Putamen (tissue), 1 donor: ENCODE measurements around the gene SLC41A2.
"Not testable (repeated sequence)": the region's sequence is repeated elsewhere in the genome, so short reads cannot be mapped to it uniquely, and the experiment has no call there.

Source experiments
- DNase-seq: peaks from one replicate; pipeline ENCODE4 v3.0.0-alpha.2; 2016; ENCODE audit warnings: low spot score

SLC41A2 gene

DNA sequence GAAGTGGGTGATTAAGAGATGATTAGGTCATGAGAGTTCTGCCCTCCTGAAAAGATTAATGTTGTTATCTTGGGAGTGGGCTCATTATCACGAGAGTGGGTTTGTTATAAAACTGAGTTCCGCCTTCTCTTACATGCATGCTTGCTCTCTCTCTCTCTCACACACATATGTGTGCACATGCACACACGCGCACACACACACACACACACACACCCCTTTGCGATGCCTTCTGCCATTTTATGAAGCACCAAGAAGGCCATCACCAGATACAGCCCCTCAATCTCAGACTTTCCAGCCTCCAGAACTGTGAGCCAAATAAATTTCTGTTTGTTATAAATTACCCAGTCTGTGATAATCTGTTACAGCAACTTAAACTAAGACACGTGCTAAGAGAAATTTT lies 5.7 kb upstream of the SLC41A2 start:
- DNase-seq: no peak

DNA sequence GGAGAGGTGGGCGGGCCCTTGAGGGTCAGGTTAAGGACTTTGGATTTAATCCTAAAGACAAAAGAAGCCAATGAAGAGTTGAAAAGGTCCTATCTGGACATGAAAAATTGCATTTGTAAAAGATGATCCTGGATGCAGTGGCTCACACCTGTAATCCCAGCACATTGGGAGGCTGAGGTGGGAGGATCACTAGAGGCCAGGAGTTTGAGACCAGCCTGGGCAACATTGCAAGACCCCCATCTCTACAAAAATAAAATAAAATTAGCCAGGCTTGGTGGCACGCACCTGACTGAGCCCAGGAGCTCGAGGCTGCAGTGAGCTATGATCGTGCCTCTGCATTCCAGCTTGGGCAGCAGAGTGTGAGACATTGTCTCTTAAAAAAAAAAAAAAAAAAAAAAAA lies 2.4 kb upstream of the SLC41A2 start:
- DNase-seq: no peak

DNA sequence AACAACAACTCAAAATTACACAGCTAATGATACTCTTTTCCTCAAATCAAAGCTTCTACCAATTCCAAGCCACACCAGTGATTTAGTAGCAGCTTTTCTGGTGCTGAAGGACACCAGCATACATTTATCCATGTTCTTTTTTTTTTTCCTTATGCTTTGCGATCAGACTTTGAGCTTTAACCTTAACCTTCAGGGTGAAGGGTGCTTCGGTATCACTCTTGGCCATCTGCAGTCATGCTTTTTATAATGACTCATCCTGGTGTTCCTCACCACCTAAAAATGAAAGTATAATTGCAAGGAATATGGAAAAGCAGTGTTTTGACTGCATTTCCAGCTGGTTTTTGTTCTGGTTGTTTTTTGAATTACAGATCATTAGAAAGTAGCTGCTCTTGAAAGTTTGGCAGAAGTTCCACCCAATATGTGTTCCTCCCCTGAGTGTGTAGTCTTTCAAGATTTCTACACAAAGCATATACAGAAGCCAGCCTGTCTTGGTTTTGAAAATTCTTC lies 1.3 kb upstream of the SLC41A2 start:
- DNase-seq: no peak

DNA sequence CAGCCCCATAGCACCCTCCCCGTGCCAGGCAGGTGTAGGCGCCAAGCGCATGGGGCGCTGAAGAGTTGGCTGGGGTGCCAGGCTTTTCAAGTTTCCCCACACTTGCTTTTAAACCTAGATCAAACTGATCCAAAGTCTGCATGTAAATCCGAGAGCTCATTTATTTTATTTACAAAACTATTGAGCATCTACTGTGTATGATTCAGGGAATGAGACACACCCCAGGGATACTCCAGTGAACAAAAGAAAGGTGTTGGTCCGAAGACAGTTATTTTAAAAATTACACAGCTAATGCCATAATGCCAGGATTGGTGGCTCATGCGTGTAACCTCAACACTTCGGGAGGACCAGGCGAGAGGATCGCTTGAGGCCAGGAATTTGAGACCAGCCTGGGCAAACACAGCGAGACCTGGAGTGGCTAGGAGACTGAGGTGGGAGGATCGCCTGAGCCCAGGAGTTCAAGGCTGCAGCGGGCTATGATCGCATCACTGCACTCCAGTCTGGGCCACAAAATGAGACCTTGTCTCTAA lies 780 bp upstream of the SLC41A2 start:
- no peak for DNase-seq

DNA sequence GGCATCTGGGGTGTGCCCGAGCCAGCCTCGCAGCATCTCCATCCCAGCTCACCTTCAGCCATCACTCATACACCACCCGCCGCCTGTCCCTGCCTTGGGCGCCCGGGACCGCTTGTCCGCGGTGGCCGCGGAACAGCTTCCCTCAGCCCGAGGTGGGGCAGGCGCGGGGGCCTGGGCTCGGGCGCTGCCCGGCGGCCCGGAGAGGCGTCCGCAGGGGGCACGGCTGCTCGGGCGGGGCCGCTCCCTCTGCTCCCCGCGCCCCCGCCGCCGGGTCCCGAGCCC lies 430 bp downstream of the SLC41A2 start:
- DNase-seq: no peak

DNA sequence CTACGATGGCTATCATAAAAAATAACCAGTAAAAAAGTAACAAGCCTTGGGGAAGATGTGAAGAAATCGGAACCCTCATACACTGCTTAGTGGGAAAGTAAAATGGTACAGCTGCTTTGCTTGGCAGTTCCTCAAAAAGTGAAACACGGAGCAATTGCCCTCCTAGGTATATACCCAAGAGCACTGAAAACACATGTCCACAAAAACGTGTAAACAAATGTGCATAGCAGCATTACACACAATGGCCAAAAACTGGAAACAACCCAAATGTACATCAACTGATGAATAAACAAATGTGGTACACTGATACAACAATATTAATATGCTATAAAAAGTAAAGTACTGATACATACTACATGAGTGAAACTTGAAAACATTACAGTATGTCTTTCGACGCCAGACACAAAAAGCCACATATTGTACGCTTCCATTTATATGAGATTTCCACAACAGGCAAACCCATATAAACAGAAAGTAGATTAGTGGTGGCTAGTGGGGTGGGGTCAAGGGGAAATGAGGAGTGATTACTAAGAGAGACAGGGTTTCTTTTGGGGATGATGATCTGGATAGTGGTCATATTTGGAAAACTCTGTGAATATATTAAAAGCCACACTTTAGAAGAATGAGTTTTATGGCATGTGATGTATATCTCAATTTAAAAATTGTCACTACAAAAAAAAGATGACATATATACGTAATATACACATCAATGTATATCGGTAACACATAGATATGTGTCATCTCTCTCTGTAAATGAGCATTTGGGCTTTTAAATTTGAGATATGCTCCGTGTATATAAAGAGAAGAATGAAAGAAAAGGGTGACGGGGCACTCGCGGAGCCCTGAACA lies 996 bp downstream of the SLC41A2 start:
- DNase-seq: no peak

DNA sequence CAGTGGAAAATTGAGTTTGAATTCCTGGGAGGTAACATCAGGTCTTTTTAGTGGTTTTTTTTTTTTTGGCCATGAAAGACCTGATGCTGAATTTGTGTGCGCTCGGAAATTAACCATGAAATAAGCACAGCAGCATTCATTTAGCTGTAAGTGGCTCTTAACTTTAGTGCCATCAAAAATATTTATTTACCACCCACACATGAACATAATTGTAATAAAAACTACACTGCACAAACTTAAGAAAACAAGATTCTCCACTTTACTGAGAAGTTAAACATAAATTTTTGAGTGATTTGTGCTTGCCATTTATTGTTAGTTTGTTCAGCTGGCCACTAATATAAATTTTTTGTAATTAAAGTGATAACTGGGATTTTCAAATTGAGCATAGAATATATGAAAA lies 2.4 kb downstream of the SLC41A2 start:
- DNase-seq: no peak

DNA sequence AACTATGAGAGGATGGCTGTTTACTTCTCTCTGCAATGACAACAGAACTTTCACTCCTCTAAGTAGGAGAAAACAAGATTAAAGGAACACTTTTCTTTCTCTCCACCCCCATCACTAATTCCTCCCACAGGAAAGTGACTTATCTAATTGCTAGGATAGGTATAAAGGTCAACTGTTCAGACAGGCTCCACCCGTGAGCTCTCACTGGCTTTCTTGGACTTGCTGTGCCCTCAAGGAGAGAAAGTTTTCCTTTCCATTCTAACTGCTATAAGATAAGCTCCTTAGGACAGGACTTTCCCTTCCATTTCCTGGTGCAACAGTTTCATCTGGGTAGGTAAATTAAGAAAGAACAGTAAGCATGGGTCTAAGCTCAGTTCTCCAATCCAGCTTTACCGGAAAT lies 4.8 kb downstream of the SLC41A2 start:
- DNase-seq: no peak

DNA sequence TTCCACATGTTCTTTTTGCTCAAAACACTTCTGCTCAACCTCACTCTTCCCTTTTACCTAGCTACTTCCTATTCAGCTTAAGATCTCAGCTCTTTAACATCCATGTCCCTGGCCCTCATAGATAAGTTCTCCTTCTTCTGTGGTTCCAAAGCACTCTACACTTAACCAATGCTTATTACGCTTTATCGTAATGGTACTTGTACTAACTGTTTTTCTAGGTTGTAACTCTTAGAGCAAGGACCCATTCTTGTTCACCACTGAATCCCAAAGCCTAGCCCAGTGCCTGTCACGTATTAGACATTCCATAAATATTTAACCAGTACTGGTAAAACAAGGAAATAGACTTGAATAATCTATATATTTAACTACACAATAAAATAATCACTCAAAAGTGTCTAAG lies 5.3 kb downstream of the SLC41A2 start:
- no peak for DNase-seq

DNA sequence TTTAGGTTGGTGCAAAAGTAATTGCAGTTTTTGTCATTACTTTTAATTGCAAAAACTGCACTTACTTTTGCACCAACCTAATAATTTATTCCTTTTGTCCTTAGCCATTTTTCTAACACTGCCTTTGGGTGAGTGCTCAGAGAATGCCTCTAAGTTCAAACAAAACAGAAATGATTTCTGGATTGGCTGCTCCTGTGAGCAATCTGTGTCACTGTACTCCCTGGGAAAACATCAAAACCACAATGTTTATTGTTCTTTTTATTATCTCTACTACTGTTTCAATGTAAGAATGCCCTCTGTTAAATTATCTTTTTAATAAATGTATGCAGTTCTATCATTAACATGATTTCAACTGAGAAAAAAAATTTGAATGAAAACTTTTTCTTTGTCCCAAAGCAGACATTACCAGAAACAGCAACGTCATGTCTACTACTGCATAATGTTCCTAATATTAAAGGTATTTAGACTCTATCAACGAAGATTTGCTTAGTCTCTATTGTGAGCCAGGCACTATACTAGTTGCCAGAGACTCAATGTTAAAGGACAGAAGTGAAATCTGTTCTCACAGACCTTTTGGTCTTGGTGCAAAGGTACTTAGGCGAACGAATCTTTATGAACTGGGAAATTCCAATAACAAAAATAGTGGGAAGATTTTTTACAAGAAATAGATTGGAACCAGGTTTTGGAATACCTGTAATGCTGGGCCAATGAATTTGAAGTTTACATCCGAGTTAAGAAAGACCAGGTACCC lies 6.2 kb downstream of the SLC41A2 start:
- no peak for DNase-seq

DNA sequence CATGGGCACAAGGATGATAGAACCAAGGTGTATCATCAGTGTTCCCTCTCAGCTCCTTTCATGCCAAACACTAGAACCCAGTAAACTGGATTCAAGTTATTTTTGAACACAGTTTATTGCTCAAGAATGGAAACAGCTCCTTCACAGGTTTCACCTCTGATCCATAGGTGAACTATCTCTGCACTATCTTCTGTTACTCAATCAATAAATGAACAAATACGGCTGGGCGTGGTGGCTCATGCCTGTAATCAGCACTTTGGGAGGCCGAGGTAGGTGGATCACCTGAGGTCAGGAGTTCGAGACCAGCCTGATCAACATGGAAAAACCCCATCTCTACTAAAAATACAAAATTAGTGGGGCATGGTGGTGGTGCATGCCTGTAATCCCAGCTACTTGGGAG lies 9.4 kb downstream of the SLC41A2 start:
- DNase-seq: not testable (repeated sequence)

DNA sequence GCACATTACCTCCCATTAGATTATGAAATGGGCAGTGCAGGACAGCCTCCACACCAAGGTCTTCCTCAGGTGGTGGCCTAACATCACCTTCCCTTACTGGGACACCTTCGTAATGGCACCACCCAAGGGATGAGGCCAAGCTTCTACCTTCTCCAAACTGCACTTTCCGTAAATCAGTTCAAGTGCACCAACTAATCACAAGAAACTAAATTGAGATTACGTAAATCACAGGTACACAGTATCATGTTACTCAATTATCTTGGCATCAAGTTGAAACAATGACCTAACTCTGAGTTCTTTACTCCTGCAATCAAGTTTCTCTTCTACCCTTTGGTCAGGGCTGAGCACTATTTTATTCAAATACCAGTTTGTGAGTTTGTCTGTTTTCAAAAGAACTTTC lies 13.8 kb downstream of the SLC41A2 start:
- no peak for DNase-seq

DNA sequence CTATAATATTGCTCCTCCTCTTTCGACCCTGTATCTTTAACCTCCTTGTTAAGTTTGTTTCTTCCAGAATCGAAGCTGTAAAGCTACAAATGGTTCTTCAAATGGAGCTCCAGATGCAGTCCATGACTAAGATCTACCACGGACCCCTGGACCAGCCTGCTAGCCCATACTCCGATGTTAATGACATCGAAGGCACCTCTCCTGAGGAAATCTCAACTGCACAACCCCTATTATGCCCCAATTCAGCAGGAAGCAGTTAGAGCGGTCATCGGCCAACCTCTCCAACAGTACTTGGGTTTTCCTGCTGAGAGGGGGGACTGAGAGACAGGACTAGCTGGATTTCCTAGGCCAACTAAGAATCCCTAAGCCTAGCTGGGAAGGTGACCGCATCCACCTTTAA lies 14.7 kb downstream of the SLC41A2 start:
- DNase-seq: not testable (repeated sequence)

DNA sequence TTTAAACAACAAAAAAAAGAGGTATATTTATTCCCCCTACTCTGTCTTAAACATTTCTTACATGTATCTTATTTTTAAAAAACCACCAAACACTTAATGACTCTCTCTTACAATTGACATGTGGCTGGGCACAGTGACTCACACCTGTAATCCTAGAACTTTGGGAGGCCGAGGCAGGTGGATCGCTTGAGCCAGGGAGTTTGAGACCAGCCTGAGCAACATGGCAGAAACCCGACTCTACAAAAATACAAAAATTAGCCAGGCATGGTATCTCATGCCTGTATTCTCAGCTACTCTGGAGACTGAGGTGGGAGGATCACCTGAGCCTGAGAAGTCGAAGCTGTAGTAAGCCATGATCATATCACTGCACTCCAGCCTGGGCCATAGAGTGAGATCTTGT lies 16.0 kb downstream of the SLC41A2 start:
- no peak for DNase-seq

DNA sequence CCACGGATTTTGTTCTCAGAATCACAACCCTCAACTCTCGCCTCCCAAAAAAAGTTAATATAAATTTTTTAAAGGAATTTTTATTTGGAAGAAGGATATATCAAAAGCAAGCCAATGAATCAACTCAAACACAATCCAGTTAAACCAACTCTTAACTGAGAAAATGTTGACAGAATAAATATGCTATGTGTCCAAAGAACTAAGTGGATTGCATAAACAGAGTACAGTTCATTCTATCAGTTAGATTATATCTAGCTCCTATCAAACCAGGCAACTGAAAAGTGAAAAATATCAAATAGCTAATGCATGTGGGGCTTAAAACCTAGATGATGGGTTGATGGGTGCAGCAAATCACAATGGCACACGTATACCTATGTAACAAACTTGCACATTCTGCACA lies 16.6 kb downstream of the SLC41A2 start:
- no peak for DNase-seq

DNA sequence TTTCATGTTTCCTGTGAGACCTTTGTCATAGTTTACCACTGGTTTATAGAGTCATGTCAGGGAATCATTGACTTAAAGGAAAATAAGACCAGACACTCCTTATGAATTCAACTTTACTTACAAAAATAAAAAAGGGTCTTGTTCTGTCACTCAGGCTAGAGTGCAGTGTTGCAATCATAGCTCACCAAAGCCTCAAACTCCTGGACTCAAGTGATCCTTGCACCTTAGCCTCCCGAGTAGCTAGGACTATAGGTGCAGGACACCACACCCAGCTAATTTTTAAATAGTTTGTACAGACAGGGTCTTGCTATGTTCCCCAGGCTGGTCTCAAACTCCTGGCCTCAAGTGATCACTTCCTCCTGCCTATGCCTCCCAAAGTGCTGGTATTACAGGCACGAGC lies 19.0 kb downstream of the SLC41A2 start:
- DNase-seq: no peak

DNA sequence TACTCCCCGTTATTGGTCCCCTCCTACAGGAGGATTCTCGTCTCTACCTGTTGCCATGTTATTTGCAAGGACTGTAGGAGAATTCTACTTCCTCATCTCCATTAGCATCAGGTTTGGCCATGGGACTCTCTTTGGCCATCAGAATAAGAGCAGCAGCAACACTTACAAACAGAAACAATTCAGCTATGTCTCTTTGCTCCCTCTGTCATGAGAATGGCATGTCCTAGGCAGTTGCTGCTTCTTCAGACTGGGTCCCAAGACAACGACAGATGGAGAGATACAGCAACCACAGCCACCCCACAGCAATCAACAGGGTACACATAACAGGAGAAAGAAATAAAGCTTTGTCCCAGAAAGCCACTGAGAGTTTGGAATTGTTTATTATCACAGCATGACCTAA lies 19.7 kb downstream of the SLC41A2 start:
- DNase-seq: no peak

DNA sequence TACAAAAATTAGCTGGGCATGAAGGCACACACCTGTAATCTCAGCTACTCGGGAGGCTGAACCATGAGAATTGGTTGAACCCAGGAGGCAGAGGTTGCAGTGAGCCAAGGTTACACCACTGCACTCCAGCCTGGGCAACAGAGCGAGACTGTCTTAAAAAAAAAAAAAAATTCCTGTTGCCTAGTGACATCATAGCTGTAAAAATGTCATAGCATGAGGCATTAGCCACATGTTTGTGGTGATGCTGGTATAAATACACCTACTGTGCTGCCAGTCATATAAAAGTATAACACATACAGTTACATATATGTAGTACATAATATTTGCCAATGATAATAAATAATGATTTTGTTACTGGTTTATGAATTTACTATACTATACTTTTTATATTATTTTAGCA lies 22.2 kb downstream of the SLC41A2 start:
- DNase-seq: no peak

DNA sequence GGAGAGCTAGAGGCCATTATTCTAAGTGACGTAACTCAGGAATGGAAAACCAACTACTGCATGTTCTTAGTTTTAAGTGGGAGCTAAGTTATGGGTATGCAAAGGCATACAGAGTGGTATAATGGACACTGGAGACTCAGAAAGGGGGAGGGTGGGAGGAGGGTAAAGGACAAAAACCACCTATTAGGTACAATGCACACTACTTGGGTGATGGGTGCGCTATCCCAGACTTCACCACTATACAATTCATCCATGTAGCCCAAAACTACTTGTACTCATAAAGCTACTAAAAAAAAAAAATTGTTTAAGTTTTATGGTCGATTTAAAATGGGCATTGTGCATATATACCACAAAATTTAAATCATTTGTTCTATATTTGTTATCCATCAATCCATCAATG lies 24.3 kb downstream of the SLC41A2 start:
- no peak for DNase-seq

DNA sequence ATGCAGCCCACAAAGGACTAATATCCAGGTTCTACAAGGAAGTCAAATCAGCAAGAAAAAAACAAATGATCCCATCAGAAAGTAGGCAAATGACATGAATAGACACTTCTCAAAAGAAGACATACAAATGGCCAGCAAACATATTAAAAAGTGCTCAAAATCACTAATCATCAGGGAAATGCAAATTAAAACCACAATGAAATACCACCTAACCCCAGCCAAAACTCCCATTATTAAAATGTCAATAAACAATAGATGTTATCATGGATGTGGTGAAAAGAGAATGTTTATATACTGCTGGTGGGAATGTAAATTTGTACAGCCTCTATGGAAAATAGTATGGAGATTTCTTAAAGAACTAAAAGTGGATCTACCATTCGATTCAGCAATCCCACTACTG lies 25.0 kb downstream of the SLC41A2 start:
- DNase-seq: no peak

DNA sequence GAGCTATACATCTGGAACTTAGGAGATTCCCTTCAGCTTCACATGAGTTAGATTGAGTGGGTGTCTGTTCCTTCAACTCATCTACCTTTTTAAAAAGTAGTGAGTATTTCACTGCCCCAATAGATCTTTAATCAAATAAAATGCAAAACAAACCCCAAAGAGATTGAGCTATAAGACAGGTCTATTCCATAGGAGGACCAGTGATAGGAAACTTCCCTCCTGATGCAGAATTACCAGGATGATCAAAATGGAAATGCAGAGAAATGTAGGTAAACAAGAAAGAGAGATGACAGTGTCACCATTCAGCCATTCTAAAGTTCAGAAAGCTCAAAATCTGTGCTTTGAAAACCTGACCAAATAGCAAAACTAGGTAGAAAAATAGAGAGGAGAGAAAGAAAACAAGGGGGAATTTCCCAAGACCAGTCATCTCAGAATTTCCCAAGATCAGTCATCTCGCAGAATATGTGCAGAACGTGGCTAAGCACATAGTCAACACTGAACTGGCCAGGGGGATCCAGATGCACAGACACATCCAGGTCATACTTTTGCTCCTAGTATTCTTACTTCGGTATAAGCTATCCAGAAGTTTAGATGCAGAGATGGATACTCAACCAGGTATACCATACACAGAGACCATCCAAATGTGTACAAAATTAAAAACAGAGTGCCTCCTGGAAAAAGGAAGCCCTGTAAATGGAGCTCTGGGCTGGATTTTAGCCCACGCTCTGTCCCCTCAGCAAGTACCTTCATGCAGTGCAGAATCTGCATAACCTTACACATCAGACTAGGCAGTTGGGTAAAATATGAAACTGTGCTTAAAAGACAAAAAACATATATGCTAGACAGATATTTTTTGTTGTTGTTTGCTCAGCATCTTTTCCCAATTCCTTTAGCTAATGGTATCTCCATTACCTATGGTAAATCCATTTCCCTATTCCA lies 27.4 kb downstream of the SLC41A2 start:
- no peak for DNase-seq

DNA sequence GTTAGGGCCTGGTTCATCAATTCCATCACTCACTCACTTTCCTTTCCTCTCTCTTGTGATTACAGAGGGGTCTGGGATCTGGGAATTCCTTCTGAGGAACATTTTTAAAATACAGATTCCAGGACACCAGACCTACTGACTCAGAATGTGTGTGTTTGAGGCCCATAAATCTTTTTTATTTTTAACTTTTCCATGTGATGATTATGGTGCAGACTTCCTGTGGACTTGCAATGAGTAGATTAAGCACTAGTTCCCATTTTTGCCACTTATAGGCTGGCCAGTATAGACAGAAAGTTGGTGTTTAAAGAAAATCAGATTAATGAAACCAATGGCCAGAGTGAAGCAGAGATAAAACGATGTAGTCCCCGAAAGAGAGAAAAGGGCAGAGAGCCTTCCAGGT lies 28.1 kb downstream of the SLC41A2 start:
- no peak for DNase-seq
